H54 (cell line): Measurements from ENCODE around the gene ODC1.

ENCODE experiments used
- DNase-seq: peaks from one replicate; pipeline ENCODE4 v3.0.0; 2011; ENCODE audit warnings: low spot score, mixed read lengths; ENCODE audit not compliant: insufficient read length
- FAIRE-seq: peaks from 3 replicates; lab custom pipeline; 2011; peaks lifted over from hg19 to GRCh38; lab: Jason Lieb, UNC
- POLR2A ChIP-seq: IDR thresholded peaks from 2 replicates; pipeline ENCODE4 v1.6.1; 2011; ENCODE audit warnings: low read depth, mild to moderate bottlenecking, low read length

Gene ODC1

GRCh38 chr2:10414591-10414990 lies 33.5 kb downstream of the ODC1 start:
- FAIRE-seq (no peak), DNase-seq (no peak)
- TF ChIP-seq POLR2A, result no peak

- no peak for TF ChIP-seq POLR2A
- no peak for FAIRE-seq
- DNase-seq, result peak; percentile 66
Measured at GRCh38 chr2:10413991-10414451, 34.1 kb downstream of the ODC1 start.

GRCh38 chr2:10413503-10413902 lies 34.6 kb downstream of the ODC1 start:
- no peak for TF ChIP-seq POLR2A
- no peak for DNase-seq
- no peak for FAIRE-seq

- DNase-seq, result no peak
Measured at GRCh38 chr2:10412380-10412779, 35.7 kb downstream of the ODC1 start.

GRCh38 chr2:10411557-10411956 lies 36.6 kb downstream of the ODC1 start:
- no peak for TF ChIP-seq POLR2A
- DNase-seq, result no peak
- FAIRE-seq, result no peak

More at GRCh38 chr2:10412380-10412779, 35.7 kb downstream of the ODC1 start:
- no peak for TF ChIP-seq POLR2A
- FAIRE-seq, result no peak

GRCh38 chr2:10410823-10411437 lies 37.2 kb downstream of the ODC1 start:
- FAIRE-seq, result no peak
- no peak for DNase-seq
- no peak for TF ChIP-seq POLR2A

GRCh38 chr2:10410001-10410822 lies 37.9 kb downstream of the ODC1 start:
- no peak for DNase-seq
- TF ChIP-seq POLR2A, result no peak
- no peak for FAIRE-seq

- peak; percentile 68 for DNase-seq
- no peak for FAIRE-seq
- no peak for TF ChIP-seq POLR2A
Measured at GRCh38 chr2:10408649-10409579, 39.2 kb downstream of the ODC1 start.

- FAIRE-seq, result peak; percentile 75
- DNase-seq, result peak; percentile 79
- no peak for TF ChIP-seq POLR2A
Measured at GRCh38 chr2:10407841-10408648, 40.1 kb downstream of the ODC1 start.

- FAIRE-seq (no peak), DNase-seq (no peak)
- TF ChIP-seq POLR2A, result no peak
Measured at GRCh38 chr2:10407432-10407831, 40.7 kb downstream of the ODC1 start.

GRCh38 chr2:10406491-10407188 lies 41.5 kb downstream of the ODC1 start:
- no peak for TF ChIP-seq POLR2A
- FAIRE-seq (no peak), DNase-seq (no peak)

GRCh38 chr2:10406016-10406415 lies 42.1 kb downstream of the ODC1 start:
- TF ChIP-seq POLR2A, result no peak
- no peak for DNase-seq
- FAIRE-seq, result no peak

GRCh38 chr2:10405448-10405847 lies 42.7 kb downstream of the ODC1 start:
- peak; percentile 90 for FAIRE-seq
- no peak; the same call in 1 of the 2 replicates for TF ChIP-seq POLR2A
- DNase-seq, result peak; percentile 96
